HG03280 (cell line): ENCODE data around the gene GGCX.

ENCODE experiments used
- ATAC-seq: cut with Tn5 transposase; IDR thresholded peaks from one replicate; pipeline ENCODE4 v1.9.1; 2021; ENCODE audit warnings: mild to moderate bottlenecking, moderate library complexity; ENCODE audit not compliant: unreplicated experiment

The GGCX gene

GRCh38 chr2:85522090-85522647, 39.1 kb downstream of the GGCX start:
- ATAC-seq = no peak

DNA sequence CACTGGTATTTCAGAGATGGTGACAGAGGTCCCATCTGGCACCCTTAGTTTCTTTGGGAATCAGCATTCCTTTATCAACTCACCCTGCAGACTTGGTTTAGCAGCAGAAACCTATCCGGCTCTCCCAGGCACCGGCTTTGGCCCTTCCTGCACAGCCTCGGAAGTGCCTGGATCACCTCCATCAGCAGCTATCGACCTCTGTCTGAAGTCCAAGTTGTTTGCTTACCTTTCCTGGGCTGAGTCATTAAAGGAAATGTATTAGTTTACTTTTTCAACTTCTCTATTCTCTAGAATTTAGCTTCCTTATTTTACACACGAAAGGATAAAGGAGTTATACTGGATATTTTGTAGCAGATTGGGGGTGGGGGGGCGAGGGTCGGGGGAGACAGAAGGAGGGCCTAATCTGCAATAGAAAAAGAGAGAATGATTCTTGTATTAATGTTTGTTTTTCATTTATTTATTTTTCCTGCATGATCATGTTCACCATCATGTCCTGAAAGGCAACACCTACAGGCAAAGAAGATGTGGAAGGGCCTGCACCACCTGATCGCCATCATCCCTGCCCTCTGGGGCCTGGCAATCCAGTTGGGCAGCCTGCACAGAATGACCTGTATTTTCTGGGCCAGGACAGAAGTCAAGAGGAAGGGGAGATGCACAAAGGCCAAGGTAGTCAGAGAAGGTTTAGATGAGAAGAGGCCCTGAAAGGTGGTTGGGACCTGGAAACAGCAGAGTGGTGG, 44.5 kb downstream of the GGCX start:
- ATAC-seq = no peak

GRCh38 chr2:85514323-85514722, 47.0 kb downstream of the GGCX start:
- no peak for ATAC-seq

- ATAC-seq = no peak
Measured at GRCh38 chr2:85511008-85511811, 50.1 kb downstream of the GGCX start.

DNA sequence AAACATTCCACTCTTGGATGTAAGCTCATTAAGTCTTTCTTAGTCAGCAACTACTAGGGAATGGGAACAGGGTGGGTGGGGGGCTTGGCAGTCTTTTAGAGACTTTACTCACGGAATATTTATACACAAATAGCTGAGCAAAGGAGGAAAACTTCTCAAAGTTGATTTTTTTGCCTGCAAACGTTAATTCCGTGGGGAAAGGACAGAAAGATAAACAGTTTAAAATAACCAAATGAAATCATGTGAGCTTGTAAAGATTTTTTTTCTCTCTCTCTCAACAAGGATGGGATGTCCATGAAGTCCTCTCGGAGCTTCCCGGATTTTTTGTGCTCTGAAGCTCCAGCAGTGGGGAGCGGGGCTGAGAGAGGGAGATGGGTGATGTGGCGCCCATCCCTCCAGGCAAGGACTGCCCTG, 54.5 kb downstream of the GGCX start:
- no peak for ATAC-seq

DNA sequence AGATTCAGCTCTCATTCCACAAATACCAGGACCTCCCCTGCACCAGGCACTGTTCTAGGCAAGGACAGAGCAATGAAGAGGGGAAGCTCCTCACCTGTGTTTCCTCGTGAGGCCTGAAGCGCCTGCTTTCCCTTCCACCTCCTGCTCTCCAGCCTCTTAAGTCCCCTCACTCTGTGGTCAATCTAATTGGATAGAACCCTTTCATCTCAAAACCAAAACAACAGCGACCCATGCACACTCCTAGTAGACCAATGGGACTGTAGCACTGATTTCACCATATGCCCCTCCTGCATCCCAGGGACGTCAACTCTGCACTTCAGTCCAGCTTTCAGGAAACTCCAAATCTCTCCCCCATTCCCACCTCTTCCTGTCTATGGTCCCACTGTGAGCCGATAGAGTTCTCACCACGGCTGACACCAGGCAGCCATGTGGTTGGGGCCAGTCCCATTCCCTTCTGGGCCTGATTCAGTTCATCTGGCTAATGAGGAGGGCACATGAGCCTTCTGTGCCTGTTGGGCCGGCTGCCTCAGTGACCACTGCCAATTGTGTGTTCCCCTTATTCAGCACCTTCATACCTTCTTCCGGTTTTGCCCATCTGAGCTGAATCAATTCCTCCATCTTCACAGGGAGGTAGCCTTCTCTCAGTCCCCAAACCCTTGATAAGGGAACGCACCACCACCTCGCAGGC, 55.6 kb downstream of the GGCX start:
- ATAC-seq = no peak

GRCh38 chr2:85504778-85505261, 56.5 kb downstream of the GGCX start:
- ATAC-seq = no peak

- no peak for ATAC-seq
Measured at GRCh38 chr2:85503851-85504777, 57.2 kb downstream of the GGCX start.

- ATAC-seq = no peak
Measured at GRCh38 chr2:85503168-85503850, 58.0 kb downstream of the GGCX start.

GRCh38 chr2:85502720-85503119, 58.6 kb downstream of the GGCX start:
- ATAC-seq = no peak

DNA sequence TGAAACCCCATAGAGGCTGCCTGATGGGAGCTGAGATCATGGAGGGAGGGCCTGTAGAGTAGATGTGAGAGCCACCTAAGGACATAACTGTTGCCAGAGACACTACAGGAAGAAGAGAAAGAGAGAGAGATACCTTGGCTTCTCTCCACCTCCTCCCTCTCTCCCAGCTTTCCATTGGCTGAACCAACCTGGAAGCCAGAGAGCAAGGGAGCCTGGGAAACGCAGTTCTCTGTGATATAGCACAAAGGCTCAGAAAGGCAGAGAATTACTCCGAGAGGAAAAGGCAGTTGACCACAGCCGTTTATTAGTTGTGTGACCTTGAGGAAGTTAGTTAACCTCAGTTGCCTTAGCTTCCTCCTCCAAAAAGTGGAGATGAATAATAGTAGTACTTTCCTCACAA, 60.0 kb downstream of the GGCX start:
- no peak for ATAC-seq

- no peak for ATAC-seq
Measured at GRCh38 chr2:85497944-85498630, 63.2 kb downstream of the GGCX start.

GRCh38 chr2:85496436-85496835, 64.9 kb downstream of the GGCX start:
- no peak for ATAC-seq
